ENCODE data around the gene CD99L2. TPM values are rescaled to one million over a fixed set of nuclear protein-coding genes. Genes with fewer than 3 reads are reported as not detected.

Gene CD99L2
- total and polyA plus RNA-seq, 5 experiments from 2014 or later, result 13.5 to 17.0 (median 14.6) TPM

- no peak for DNase-seq
- H3K27me3 Mint-ChIP-seq, result no peaks in the 10 kb centered on the region
- no peak overlapping the region for H3K4me3 Mint-ChIP-seq
- H3K4me1 Mint-ChIP-seq, result peaks cover 0 to 4% (median 0%) of the 10 kb centered on the region in 4 donors
- H3K27ac Mint-ChIP-seq, result peak overlapping the region in 1 of 10 donors; percentile 75
- H3K36me3 Mint-ChIP-seq, result peaks cover 0 to 10% (median 0%) of the 10 kb centered on the region in 3 donors
- no peak for ATAC-seq
- no peaks in the 10 kb centered on the region for H3K9me3 Mint-ChIP-seq
- POLR2A ChIA-PET, result no interaction called here
Observed at GRCh38 chrX:150771116-150771515, 127.4 kb downstream of the CD99L2 start.

- ATAC-seq, result no peak
- no peak for DNase-seq
- H3K4me3 Mint-ChIP-seq, result no peak overlapping the region
- H3K9me3 Mint-ChIP-seq, result no peaks in the 10 kb centered on the region
- H3K27ac Mint-ChIP-seq, result peak overlapping the region in 1 of 10 donors; percentile 59
- H3K4me1 Mint-ChIP-seq, result peaks cover 0 to 4% (median 0%) of the 10 kb centered on the region in 4 donors
- H3K27me3 Mint-ChIP-seq, result no peaks in the 10 kb centered on the region
- POLR2A ChIA-PET, result no interaction called here
- peaks cover 0 to 9% (median 0%) of the 10 kb centered on the region in 3 donors for H3K36me3 Mint-ChIP-seq
Observed at GRCh38 chrX:150770623-150771022, 127.8 kb downstream of the CD99L2 start.

- POLR2A ChIA-PET, result no interaction called here
- H3K27me3 Mint-ChIP-seq, result no peaks in the 10 kb centered on the region
- H3K4me3 Mint-ChIP-seq, result no peak overlapping the region
- no peaks in the 10 kb centered on the region for H3K9me3 Mint-ChIP-seq
- peaks cover 0 to 4% (median 0%) of the 10 kb centered on the region in 3 donors for H3K36me3 Mint-ChIP-seq
- H3K4me1 Mint-ChIP-seq, result peaks cover 0 to 4% (median 0%) of the 10 kb centered on the region in 4 donors
- no peak overlapping the region for H3K27ac Mint-ChIP-seq
- no peak for ATAC-seq
- no peak for DNase-seq
Observed at GRCh38 chrX:150769408-150769807, 129.1 kb downstream of the CD99L2 start.

DNA sequence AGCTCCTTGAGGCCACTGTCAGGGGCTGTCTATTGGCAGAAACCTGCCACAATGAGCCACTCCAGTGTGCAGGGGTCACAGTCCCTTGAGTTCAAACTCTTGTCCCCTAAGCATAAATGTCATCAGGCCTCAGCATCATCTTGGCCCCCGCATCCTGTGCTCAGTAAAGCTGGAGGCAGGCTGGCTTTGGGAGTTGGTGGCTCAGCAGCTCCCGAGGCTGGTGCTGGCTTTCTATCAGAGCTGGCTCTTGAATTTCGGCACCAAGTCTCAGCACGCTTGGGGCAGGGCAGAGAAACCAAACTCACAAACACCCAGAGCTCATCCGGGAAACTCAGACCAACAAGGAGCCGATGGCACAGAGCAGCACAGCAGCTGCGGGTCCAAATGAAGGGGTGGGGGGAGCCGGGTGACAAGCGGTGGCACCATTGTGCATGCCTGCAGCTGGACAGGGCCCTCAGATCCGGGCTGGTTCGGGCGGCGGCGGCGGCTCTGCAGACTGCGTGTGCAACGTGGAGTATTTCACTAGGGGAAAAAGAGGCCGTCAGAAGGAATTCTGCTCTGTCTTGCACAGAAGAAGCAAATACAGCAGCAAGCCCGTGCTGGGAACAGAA, 129.8 kb downstream of the CD99L2 start:
- Mint-ChIP-seq H3K27ac (peak overlapping the region in 1 of 10 donors; percentile 38), H3K9me3 (no peaks in the 10 kb centered on the region), H3K27me3 (no peaks in the 10 kb centered on the region), H3K4me3 (no peak overlapping the region), H3K4me1 (peaks cover 0 to 4% (median 0%) of the 10 kb centered on the region in 4 donors), H3K36me3 (peaks cover 0 to 9% (median 0%) of the 10 kb centered on the region in 3 donors)
- ATAC-seq, result no peak
- no peak for DNase-seq
- POLR2A ChIA-PET, result no interaction called here

DNA sequence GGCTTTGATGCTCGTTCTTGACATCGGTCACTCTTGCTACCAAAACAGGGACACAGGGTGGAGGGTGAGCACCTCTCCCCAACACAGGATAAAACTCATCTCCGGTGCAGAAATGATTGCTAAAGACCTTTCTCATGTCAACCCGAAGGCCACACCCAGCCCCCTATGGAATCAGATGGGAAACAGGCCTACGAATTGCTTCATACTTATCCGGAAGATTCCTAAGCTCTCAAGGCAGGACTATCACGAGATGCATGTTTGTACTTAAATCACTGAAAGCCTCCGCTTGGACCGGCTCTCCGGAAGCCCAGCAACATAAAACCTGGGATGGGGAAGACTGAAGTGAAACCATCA, 130.4 kb downstream of the CD99L2 start:
- ATAC-seq, result no peak
- POLR2A ChIA-PET, result no interaction called here
- Mint-ChIP-seq H3K9me3 (no peaks in the 10 kb centered on the region), H3K36me3 (peaks cover 0 to 14% (median 0%) of the 10 kb centered on the region in 3 donors), H3K4me3 (no peak overlapping the region), H3K27me3 (no peaks in the 10 kb centered on the region), H3K4me1 (peaks cover 0 to 4% (median 0%) of the 10 kb centered on the region in 4 donors), H3K27ac (peak overlapping the region in 4 of 10 donors; percentile 20 to 46 (median 30))
- DNase-seq, result no peak

DNA sequence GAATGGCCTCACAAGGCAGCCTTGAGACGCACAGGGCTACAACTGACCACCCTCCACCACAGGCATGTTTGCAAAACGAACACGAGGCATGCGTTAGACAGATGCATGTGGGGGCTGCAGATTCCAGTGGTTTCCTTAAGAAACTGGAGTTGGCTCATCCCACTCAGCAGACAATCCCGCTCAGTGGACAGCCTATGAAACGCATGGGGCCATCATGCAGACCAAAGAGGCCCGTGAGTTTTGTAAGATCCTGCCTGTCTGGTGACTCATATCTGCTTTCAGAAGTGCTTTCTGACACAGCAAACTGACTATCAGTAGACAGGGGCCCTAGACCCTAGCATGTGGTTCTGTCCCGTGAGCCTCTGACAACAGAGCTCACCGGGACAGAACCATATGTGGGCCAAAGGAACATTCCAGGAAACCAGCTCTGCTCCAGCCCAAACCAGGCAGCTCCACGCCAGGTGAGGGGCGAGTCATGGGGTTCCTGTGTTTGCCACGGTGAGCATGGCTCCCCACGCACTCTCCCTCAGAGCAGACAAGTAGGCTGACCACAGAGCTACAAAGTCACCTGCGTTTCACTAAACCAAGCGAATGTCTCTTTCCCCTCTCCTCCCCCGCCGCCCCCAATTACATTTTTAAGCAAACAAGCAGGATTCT, 130.9 kb downstream of the CD99L2 start:
- Mint-ChIP-seq H3K27ac (peak overlapping the region in 2 of 10 donors; percentile 18 to 30), H3K4me1 (peaks cover 0 to 4% (median 0%) of the 10 kb centered on the region in 4 donors), H3K36me3 (peaks cover 0 to 17% (median 0%) of the 10 kb centered on the region in 3 donors), H3K9me3 (no peaks in the 10 kb centered on the region), H3K27me3 (no peaks in the 10 kb centered on the region), H3K4me3 (no peak overlapping the region)
- ATAC-seq, result no peak
- POLR2A ChIA-PET, result no interaction called here
- no peak for DNase-seq

DNA sequence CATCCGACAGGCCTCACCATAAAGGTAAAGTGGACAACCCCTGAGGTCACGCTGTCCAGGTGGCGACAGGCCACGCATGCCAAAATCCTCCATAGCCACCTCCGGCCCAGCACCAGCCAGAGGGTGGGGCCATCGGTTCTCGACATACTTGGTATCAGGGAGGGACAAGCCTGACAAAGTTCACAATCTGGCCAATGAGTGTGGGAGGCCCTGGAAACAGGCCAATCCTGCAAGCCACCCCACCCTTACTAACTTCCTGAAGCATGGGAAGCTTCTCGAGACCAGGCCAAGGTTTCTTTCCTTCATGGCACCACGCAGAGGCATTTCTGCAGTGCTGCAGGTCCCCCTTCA, 131.4 kb downstream of the CD99L2 start:
- no peaks in the 10 kb centered on the region for H3K27me3 Mint-ChIP-seq
- H3K9me3 Mint-ChIP-seq, result no peaks in the 10 kb centered on the region
- H3K27ac Mint-ChIP-seq, result peak overlapping the region in 2 of 10 donors; percentile 27 to 41
- POLR2A ChIA-PET, result no interaction called here
- DNase-seq, result no peak
- no peak overlapping the region for H3K4me3 Mint-ChIP-seq
- peaks cover 0 to 19% (median 0%) of the 10 kb centered on the region in 3 donors for H3K36me3 Mint-ChIP-seq
- no peak for ATAC-seq
- H3K4me1 Mint-ChIP-seq, result no peaks in the 10 kb centered on the region

DNA sequence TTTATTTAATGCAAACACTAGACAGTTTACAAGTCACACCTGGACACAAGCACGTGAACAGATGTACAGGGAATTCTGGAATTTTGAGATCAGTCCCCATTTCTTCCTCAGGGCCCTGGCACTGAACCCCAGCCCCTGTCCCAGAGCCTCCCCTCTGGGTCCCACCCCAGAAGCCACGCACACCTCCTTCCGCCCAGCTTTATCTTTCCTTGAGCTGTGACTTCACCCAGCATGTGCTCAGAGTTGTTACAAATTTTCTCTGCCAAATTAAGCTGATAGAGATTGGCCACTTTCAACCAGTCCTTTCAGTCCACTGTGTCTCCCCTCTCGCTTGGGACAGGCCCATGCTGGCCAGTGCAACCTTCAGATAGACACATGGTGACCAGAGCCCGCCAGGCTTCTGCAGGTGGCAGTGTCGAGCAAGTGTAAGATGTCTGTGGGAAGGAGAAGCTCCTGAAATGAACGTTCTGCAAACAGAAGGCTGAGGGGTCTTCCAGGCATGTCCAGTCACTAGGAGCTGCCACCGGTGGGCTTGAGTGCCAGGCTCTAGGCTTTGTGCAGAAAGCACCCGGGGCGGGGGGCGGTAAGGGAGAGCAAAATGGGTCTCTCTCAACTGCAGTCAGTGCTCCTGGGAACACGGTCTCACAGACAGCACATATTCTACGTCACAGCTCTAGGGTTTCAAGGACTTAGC, 132.0 kb downstream of the CD99L2 start:
- Mint-ChIP-seq H3K27ac (peak overlapping the region in 5 of 10 donors; percentile 15 to 76 (median 48)), H3K9me3 (no peaks in the 10 kb centered on the region)
- POLR2A ChIA-PET, result no interaction called here

GRCh38 chrX:150765782-150766350, 132.6 kb downstream of the CD99L2 start:
- POLR2A ChIA-PET, result no interaction called here
- Mint-ChIP-seq H3K9me3 (no peaks in the 10 kb centered on the region), H3K27ac (no peak overlapping the region), H3K27me3 (no peaks in the 10 kb centered on the region), H3K4me1 (no peaks in the 10 kb centered on the region), H3K36me3 (peaks cover 0 to 19% (median 0%) of the 10 kb centered on the region in 3 donors), H3K4me3 (no peak overlapping the region)
- no peak for ATAC-seq
- no peak for DNase-seq

More for the DNA sequence above, 132.0 kb downstream of the CD99L2 start:
- no peak for ATAC-seq
- Mint-ChIP-seq H3K36me3 (peaks cover 0 to 19% (median 0%) of the 10 kb centered on the region in 3 donors), H3K27me3 (no peaks in the 10 kb centered on the region), H3K4me3 (no peak overlapping the region), H3K4me1 (no peaks in the 10 kb centered on the region)
- no peak for DNase-seq

DNA sequence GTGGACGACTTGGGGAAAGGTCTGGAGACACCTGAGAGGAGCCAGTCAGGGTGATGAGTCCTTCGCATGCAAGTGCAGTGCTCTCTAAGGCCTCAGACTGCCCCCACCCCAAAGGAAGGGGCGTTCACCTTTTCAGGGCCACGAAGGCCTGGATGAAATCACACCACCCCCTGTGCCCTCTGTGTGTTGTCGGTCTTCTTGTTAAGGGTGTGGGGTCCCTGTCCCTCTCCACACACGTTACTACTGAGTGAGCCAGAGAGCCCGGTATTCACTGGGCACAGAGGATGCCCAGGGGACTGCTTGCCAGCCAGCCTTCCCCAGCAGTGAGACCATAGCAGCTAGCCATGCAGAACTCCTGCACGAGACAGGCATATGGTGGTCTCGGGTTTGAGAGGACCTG, 133.2 kb downstream of the CD99L2 start:
- POLR2A ChIA-PET, result no interaction called here
- no peaks in the 10 kb centered on the region for H3K27me3 Mint-ChIP-seq
- no peaks in the 10 kb centered on the region for H3K9me3 Mint-ChIP-seq
- H3K4me1 Mint-ChIP-seq, result no peaks in the 10 kb centered on the region
- no peak overlapping the region for H3K4me3 Mint-ChIP-seq
- peaks cover 0 to 23% (median 0%) of the 10 kb centered on the region in 3 donors for H3K36me3 Mint-ChIP-seq
- ATAC-seq (no peak), DNase-seq (no peak)
- H3K27ac Mint-ChIP-seq, result peak overlapping the region in 1 of 10 donors; percentile 4

GRCh38 chrX:150763810-150764209, 134.7 kb downstream of the CD99L2 start:
- POLR2A ChIA-PET, result no interaction called here
- DNase-seq (no peak), ATAC-seq (no peak)
- Mint-ChIP-seq H3K4me3 (no peak overlapping the region), H3K36me3 (peaks cover 0 to 29% (median 0%) of the 10 kb centered on the region in 3 donors), H3K27ac (peak overlapping the region in 2 of 10 donors; percentile 13 to 55), H3K9me3 (no peaks in the 10 kb centered on the region), H3K27me3 (no peaks in the 10 kb centered on the region), H3K4me1 (no peaks in the 10 kb centered on the region)

- Mint-ChIP-seq H3K4me3 (no peak overlapping the region), H3K27ac (peak overlapping the region in 3 of 10 donors; percentile 5 to 55 (median 53)), H3K27me3 (no peaks in the 10 kb centered on the region), H3K36me3 (peaks cover 0 to 32% (median 0%) of the 10 kb centered on the region in 3 donors), H3K9me3 (no peaks in the 10 kb centered on the region), H3K4me1 (no peaks in the 10 kb centered on the region)
- no peak for DNase-seq
- ATAC-seq, result no peak
- POLR2A ChIA-PET, result no interaction called here
Observed at GRCh38 chrX:150763303-150763797, 135.1 kb downstream of the CD99L2 start.

Measured in naive thymus-derived CD8-positive, alpha-beta T cell (primary cell).